ENCODE measurements around the gene PDS5B. TPM values are rescaled to one million over a fixed set of nuclear protein-coding genes. Genes with fewer than 3 reads are reported as not detected.
"Not testable (repeated sequence)": the region's sequence is repeated elsewhere in the genome, so short reads cannot be mapped to it uniquely, and the experiment has no call there.

Gene PDS5B
- total RNA-seq, 1 donor from 2014 or later, result 8.7 TPM

DNA sequence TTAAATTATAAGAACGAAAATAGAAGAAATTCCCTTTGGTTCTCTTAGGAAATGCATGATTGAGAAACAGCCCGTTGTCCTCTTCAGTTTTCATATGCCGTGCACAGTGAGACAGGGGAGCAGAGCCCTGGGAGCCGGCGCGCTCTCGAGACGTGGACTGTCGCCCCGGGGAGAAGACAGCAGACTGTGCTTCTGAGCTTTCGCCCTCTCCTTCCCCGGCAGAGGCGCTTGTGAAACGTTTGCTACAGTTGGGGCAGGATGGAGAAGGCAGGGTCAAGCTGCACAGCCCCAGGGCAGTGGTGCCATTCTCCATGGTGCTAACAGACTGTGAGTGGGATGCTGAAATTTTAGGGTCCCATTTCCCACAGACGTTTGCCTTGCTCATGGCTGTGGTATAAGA, 237.8 kb downstream of the PDS5B start:
- H3K36me3 ChIP-seq (ENCODE audit: control insufficient read depth, insufficient read depth, low read length), result no peaks in the 10 kb centered on the region
- FAIRE-seq (no peak), DNase-seq (ENCODE audit: low read depth) (no peak)
- TF ChIP-seq, protein P1, sequence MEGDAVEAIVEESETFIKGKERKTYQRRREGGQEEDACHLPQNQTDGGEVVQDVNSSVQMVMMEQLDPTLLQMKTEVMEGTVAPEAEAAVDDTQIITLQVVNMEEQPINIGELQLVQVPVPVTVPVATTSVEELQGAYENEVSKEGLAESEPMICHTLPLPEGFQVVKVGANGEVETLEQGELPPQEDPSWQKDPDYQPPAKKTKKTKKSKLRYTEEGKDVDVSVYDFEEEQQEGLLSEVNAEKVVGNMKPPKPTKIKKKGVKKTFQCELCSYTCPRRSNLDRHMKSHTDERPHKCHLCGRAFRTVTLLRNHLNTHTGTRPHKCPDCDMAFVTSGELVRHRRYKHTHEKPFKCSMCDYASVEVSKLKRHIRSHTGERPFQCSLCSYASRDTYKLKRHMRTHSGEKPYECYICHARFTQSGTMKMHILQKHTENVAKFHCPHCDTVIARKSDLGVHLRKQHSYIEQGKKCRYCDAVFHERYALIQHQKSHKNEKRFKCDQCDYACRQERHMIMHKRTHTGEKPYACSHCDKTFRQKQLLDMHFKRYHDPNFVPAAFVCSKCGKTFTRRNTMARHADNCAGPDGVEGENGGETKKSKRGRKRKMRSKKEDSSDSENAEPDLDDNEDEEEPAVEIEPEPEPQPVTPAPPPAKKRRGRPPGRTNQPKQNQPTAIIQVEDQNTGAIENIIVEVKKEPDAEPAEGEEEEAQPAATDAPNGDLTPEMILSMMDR (IDR thresholded peaks at IDR 0.05; ENCODE audit: insufficient read depth, low read length, severe bottlenecking), result no peak
- H3K27me3 ChIP-seq (ENCODE audit: control insufficient read depth, insufficient read depth, low read length), result no peaks in the 10 kb centered on the region
- H3K4me3 ChIP-seq (ENCODE audit: low read depth, low read length), result no peak overlapping the region

DNA sequence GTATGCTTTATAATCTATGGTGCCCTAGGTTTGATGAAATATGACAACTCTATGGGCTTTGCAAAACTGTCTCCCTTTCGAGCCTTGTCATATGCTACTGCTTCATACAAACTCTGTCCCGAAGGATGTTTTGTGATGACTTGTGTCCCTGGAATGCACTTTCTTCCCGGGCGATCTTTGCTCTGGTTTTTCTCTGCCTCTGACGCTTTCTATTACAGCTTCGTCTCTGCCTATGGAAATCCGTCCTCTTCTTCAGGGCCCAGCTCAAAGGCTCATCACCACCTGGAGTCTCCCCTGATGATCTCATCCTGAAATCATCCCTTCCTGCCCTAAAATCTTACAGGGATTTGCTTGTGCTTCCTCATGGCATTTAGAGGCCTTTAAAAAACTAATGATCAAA, 238.4 kb downstream of the PDS5B start:
- FAIRE-seq (peak; percentile 23), DNase-seq (ENCODE audit: low read depth) (peak; percentile 80)
- Histone ChIP-seq H3K36me3 (ENCODE audit: control insufficient read depth, insufficient read depth, low read length) (no peaks in the 10 kb centered on the region), H3K4me3 (ENCODE audit: low read depth, low read length) (no peak overlapping the region), H3K27me3 (ENCODE audit: control insufficient read depth, insufficient read depth, low read length) (no peaks in the 10 kb centered on the region)
- TF ChIP-seq, protein P1 (IDR thresholded peaks at IDR 0.05; ENCODE audit: insufficient read depth, low read length, severe bottlenecking), result no peak

DNA sequence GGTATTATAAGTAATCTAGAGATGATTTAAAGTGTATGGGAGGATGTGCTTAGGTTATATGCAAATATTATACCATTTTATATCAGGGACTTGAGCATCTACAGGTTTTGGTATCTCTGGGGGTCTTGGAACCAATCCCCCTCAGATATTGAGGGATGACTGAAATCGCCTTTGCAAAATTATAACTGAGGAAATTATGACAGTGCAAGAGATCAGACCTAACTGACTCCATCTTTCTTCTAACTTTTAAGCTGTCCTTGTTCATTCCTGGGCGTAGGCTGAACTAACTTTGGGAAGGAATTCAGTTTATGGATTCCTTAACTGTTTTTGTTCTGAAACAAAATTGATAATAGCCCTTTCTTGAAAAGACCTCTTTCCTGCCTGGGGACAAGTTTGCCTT, 239.2 kb downstream of the PDS5B start:
- DNase-seq (ENCODE audit: low read depth) (no peak), FAIRE-seq (no peak)
- TF ChIP-seq, protein P1 (IDR thresholded peaks at IDR 0.05; ENCODE audit: insufficient read depth, low read length, severe bottlenecking), result no peak
- Histone ChIP-seq H3K27me3 (ENCODE audit: control insufficient read depth, insufficient read depth, low read length) (no peaks in the 10 kb centered on the region), H3K36me3 (ENCODE audit: control insufficient read depth, insufficient read depth, low read length) (no peaks in the 10 kb centered on the region), H3K4me3 (ENCODE audit: low read depth, low read length) (no peak overlapping the region)

DNA sequence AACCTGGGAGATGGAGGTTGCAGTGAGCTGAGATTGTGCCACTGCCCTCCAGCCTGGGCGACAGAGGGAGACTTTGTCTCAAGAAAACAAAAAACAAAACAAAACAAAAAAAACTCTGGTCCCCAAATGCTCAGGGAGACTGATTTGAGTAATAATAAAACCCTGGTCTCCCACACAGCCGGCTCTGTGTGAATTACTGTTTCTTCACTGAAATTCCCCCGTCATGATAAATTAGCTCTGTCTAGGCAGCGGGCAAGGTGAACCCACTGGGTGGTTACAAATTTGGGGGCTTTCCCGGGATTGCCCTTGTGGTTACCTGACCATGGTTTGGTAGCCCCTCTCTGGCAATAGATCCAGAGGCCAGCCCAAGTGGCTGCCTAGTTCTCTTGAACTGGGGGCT, 240.1 kb downstream of the PDS5B start:
- H3K36me3 ChIP-seq (ENCODE audit: control insufficient read depth, insufficient read depth, low read length); DNase-seq (ENCODE audit: low read depth); H3K27me3 ChIP-seq (ENCODE audit: control insufficient read depth, insufficient read depth, low read length); FAIRE-seq; H3K4me3 ChIP-seq (ENCODE audit: low read depth, low read length): not testable (repeated sequence)

Other genes with a start within 250 kb of the PDS5B start
- gene N4BP2L1, start 158.3 kb upstream of the PDS5B start, total RNA-seq, result 0.79 and 1.5 TPM in 2 replicates
- 76.6 and 99.6 TPM in 2 replicates for gene N4BP2L2, start 47.7 kb upstream of the PDS5B start, total RNA-seq

All from bronchial epithelial cell (primary cell).